T47D (cell line): ENCODE data around the gene PTP4A2.

Experiments
- DNase-seq, 2 experiments: peaks; one replicate each; pipeline versions ENCODE4 v3.0.0 to v3.0.0-alpha.2; 2011 to 2012; ENCODE audit warnings: low read depth in 1 of 2, low spot score in 1 of 2
- JUND ChIP-seq: IDR thresholded peaks from 2 replicates; pipeline ENCODE4 v1.6.1; 2012; ENCODE audit warnings: low read depth
- in situ Hi-C: cut with HindIII; loops from 2 replicates; pipeline ENCODE4 v1.10.0; 2016; ENCODE audit warnings: low sequenced_read_pairs, low pct_unique_long_range_greater_than_20kb

Gene PTP4A2

DNA sequence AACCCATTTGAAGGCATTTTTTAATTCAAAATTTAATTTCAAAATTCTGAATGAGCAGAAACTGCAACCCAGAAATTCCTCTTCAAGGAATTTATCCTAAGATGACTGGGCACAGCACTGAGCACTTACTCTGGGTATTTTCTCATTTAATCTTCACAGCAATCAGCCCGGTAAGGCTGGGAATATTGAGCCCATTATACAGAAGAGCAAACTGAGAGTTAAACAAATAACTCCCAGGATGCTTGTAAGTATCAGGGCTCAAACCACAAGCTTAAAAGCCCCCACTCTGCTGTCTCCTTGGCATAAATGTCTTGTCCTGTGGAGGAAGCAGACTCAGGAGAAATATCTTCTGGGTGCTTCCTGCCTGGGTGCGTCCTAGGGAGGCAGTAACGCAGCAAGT, 69.3 kb downstream of the PTP4A2 start:
- no peak for DNase-seq
- no peak for TF ChIP-seq JUND
- in situ Hi-C loops = no loop called here

DNA sequence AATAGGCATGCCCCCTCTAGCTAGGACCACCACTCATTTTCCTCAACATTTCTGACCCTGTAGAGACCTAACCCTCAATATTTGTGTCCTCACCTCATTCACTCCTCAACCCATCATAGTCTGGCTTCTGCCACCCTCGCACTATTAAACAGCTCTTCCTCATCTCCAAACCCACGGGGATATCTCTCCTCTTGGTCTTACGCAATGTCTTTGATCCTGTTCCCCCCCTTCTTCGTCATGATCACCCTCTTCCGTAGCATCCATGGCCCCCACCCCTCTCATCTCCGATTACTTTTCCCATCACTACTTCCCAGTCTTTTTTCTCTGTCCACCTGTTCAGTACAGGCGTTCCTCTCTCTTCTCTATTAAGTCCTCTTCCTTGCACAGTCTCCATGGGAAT, 70.6 kb downstream of the PTP4A2 start:
- in situ Hi-C loops = no loop called here
- no peak for DNase-seq
- no peak for TF ChIP-seq JUND

DNA sequence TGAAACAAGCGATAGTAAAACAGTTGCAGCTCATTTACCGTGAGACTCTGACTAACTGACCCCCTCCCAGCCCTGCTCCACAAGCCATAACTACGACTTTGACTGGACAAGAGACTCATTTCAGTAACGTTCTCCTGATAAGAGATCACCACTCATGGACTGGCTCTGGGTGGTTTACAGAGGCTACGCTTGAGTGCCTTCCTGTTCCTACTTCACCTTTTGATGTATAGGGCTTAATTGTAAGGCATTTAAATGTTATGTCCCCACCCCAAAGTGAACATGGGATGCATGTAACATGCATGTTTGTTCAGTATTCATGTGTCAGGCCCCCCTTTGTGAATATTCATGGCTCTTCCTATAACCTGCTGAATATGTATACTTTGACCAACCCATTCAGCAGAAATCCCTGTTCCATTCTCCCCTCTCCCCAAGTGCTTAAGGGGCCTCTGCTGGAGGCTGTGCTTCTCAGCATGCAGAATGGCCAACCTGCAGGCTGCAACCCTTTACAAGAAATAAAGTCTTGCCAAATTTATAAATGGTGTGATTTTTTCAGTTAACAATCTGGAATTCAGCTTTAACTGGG, 71.6 kb downstream of the PTP4A2 start:
- no peak for TF ChIP-seq JUND
- DNase-seq = no peak
- in situ Hi-C loops = no loop called here

DNA sequence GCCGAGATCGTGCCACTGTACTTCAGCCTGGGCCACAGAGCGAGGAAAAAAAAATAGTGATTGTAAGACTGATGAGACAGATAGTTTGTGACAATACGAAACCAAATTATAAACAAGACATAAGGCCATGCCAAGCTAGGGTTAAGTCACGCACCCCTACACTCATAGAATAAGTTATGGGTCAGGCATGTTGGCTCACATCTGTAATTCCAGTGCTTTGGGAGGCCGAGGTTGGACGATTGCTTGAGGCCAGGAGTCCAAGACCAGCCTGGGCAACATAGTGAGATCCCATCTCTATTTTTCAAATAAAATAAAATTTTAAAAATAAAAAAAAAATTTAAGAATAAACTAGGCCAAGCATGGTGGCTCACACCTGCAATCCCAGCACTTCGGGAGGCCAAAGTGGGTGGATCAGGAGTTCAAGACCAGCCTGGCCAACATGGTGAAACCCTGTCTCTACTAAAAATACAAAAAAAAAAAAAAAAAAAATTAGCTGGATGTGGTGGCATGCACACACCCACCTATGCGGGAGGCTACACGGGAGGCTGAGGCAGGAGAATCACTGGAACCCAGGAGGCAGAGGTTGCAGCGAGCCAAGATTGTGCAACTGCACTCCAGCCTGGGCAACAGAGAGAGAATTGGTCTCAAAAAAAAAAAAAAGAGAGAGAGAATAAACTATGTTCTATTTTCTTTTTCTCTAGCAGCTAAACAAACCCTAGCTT, 72.3 kb downstream of the PTP4A2 start:
- no peak for DNase-seq
- in situ Hi-C loops = no loop called here
- no peak for TF ChIP-seq JUND

DNA sequence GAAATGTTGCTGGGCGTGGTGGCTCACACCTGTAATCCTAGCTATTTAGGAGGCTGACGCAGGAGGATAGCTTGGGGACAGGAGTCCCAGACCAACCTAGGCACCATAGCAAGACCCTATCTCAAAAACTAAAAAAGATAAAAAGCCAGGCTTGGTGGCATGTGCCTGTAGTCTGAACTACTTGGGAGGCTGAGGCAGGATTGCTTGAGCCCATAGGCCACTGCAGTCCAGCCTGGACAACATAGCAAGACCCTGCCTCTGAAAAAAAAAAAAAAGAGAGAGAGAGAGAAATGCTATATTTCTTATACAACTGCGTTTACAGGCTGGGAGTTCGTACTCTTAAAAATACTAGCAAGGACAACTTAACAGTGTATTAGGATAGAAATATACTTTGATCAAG, 76.1 kb downstream of the PTP4A2 start:
- in situ Hi-C loops = no loop called here
- no peak for DNase-seq
- no peak for TF ChIP-seq JUND

DNA sequence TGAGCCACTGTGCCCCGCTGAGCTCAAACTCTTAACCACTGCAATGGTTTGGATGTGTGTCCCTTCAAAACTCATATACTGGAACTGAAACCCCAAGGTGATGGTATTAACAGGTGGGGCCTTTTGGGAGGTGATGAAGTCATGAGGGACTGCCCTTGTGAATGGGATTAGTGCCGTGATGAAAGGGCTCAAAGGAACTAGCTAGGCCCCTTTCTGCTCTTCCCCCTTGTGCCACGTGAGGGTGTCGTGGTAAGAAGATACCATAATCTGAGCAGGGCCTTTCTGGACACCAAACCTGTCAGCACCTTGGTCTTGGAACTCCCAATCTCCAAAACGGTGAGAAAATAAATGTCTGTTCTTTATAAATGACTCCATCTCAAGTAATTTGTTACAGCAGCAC, 76.8 kb downstream of the PTP4A2 start:
- in situ Hi-C loops = no loop called here
- no peak for DNase-seq
- no peak for TF ChIP-seq JUND

DNA sequence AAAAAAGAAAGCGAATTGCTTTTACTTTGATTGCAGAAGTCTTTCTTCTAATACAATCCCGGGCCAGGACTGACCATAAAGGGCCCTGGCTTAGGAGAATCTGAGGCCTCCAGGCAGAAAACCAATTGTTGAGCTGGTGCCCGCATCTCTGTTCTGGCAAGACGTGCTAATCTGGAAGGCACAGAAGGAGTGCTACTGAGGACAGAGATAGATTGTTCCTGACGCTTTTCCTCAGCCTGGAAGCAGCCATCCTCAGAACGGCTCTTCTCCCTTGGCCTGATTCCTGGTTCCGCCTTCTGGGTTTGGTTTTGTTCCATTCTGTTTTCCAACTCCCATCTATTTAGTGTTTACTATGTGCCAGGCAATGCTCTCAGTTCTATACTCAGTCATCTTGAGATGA, 77.6 kb downstream of the PTP4A2 start:
- in situ Hi-C loops = no loop called here
- DNase-seq = no peak
- TF ChIP-seq JUND = no peak

DNA sequence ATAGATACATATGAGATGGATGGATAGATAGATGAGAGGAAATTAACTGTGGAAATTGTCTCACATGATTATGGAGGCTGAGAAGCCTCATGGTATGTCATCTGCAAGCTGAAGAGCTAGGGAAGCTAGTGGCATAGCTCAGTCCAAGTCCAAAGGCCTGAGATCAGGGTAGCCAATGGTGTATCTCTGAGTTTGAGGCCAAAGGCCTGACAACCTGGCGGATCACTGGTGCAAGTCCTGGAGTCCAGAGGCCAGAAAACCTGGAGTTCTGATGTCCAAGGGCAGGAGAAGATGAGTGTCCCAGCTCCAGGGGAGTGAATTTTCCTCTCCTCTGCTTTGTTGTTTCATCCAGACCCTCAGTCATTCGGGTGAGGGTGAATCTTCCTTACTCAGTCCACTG, 78.4 kb downstream of the PTP4A2 start:
- no peak for DNase-seq
- in situ Hi-C loops = no loop called here
- TF ChIP-seq JUND = no peak

DNA sequence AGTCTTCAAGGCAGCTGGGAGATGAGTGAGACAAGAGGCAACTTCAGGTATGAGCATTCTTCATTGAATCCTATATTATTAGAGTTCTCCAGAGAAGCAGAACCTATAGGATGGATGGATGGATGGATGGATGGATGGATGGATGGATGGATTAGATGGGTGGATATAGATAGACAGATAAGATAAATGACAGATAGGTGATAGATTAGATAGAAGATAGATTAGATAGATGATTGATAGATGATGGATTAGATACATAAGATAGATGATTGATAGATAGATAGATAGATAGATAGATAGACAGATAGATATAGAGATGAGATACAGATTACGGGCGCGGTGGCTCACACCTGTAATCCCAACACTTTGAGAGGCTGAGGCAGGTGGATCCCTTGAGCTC, 79.1 kb downstream of the PTP4A2 start:
- no peak for TF ChIP-seq JUND
- in situ Hi-C loops = no loop called here
- no peak for DNase-seq

DNA sequence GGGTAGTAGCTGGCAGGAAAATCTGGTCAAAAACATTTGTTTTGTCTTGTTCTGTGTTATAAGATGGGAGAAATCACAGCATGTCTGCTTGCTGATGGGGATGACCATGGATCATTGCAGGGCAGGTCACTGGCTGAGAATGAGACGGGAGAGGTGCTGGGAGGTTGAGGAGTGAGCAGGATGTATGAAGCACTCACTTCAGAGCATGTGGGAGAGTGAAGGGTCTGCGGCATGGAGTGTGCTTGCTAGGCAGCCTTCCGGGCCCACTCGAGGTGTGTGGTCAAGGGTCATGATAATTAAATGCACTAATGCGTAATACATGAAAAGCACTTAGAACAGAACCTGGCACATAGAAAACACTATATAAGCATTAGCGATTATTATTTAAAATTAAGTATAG, 80.3 kb downstream of the PTP4A2 start:
- in situ Hi-C loops = no loop called here
- DNase-seq = no peak
- TF ChIP-seq JUND = no peak
